GM21723 (cell line): ENCODE measurements around the gene KCNH5.

ENCODE experiments used
- ATAC-seq: cut with Tn5 transposase; IDR thresholded peaks from one replicate; pipeline ENCODE4 v1.9.1; 2021; ENCODE audit warnings: mild to moderate bottlenecking, moderate library complexity; ENCODE audit not compliant: unreplicated experiment

Gene KCNH5

GRCh38 chr14:63009495-63009894 is 35.8 kb downstream of the KCNH5 start:
- no peak for ATAC-seq

GRCh38 chr14:63006531-63006930 is 38.7 kb downstream of the KCNH5 start:
- ATAC-seq = no peak

GRCh38 chr14:62994096-62994495 is 51.2 kb downstream of the KCNH5 start:
- no peak for ATAC-seq

GRCh38 chr14:62988967-62989366 is 56.3 kb downstream of the KCNH5 start:
- no peak for ATAC-seq

GRCh38 chr14:62983821-62984220 is 61.4 kb downstream of the KCNH5 start:
- no peak for ATAC-seq

GRCh38 chr14:62980693-62981092 is 64.6 kb downstream of the KCNH5 start:
- ATAC-seq = no peak

GRCh38 chr14:62957562-62957961 is 87.7 kb downstream of the KCNH5 start:
- no peak for ATAC-seq

- no peak for ATAC-seq
Observed at GRCh38 chr14:62956413-62956812, 88.8 kb downstream of the KCNH5 start.

- no peak for ATAC-seq
Observed at GRCh38 chr14:62954165-62954564, 91.1 kb downstream of the KCNH5 start.

- no peak for ATAC-seq
Observed at GRCh38 chr14:62952226-62952625, 93.0 kb downstream of the KCNH5 start.

- ATAC-seq = no peak
Observed at GRCh38 chr14:62947301-62947700, 98.0 kb downstream of the KCNH5 start.

GRCh38 chr14:62946221-62946620 is 99.0 kb downstream of the KCNH5 start:
- no peak for ATAC-seq

GRCh38 chr14:62943202-62943601 is 102.1 kb downstream of the KCNH5 start:
- no peak for ATAC-seq

- no peak for ATAC-seq
Observed at GRCh38 chr14:62939970-62940369, 105.3 kb downstream of the KCNH5 start.

- no peak for ATAC-seq
Observed at GRCh38 chr14:62938778-62939177, 106.5 kb downstream of the KCNH5 start.

GRCh38 chr14:62934439-62934838 is 110.8 kb downstream of the KCNH5 start:
- ATAC-seq = no peak

- ATAC-seq = no peak
Observed at GRCh38 chr14:62921466-62921865, 123.8 kb downstream of the KCNH5 start.

GRCh38 chr14:62916551-62916950 is 128.7 kb downstream of the KCNH5 start:
- no peak for ATAC-seq

- ATAC-seq = no peak
Observed at GRCh38 chr14:62914873-62915272, 130.4 kb downstream of the KCNH5 start.

GRCh38 chr14:62914025-62914424 is 131.2 kb downstream of the KCNH5 start:
- no peak for ATAC-seq

- ATAC-seq = no peak
Observed at GRCh38 chr14:62908506-62908905, 136.8 kb downstream of the KCNH5 start.

- ATAC-seq = no peak
Observed at GRCh38 chr14:62905566-62905965, 139.7 kb downstream of the KCNH5 start.

- ATAC-seq = no peak
Observed at GRCh38 chr14:62897771-62898170, 147.5 kb downstream of the KCNH5 start.

GRCh38 chr14:62896932-62897456 is 148.3 kb downstream of the KCNH5 start:
- ATAC-seq = no peak
